GM12873 (cell line): ENCODE data around the gene PPM1M.

Experiments
- CTCF ChIP-seq: IDR thresholded peaks from 2 replicates; pipeline ENCODE4 v1.5.1; 2012; ENCODE audit warnings: low read depth, mild to moderate bottlenecking, moderate library complexity, low read length, control low read depth; ENCODE audit not compliant: insufficient read depth; ENCODE audit errors: missing control alignments

Gene PPM1M

DNA sequence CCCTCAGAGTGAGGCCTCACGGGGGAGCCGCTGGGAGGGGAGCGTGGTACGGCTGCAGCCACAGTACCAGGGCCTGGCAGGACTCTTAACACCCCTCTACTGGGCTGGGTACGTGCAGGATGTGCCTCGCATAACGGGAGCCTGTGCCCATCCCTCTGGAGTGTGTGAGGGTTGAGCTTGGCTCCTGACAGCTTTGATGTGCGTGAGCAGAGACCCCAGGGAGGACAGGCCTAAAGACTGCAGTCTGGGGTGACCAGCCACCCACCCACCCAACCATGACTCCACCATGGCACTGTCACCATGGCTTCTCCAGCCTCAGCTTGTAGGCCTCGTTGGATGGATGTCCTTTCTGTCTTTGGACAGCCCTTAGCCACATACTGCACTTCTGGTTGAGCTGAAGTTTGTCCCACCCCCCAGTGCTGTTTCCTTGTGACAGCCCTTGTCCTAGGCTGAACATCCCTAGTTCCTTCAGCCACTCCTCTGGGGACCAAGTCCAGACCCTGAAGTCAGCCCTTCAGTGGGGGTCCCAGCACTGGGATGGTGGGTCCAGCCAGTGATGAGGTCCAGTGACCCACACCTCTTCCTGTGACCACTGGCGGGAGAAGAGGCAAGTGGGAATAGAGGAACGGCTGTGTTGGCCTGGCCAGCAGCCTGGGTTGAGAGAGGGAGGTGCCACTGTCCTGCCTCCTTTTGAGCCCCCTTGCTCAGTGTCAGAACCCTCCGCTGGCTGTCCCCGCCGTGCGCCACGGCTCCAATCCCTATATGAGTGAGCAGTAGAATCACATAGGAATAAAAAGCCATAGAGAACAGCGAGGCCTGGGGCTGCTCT lies 48.1 kb downstream of the PPM1M start:
- TF ChIP-seq CTCF = no peak

- TF ChIP-seq CTCF = no peak
Measured at GRCh38 chr3:52294320-52295150, 49.0 kb downstream of the PPM1M start.

- TF ChIP-seq CTCF = no peak
Measured at GRCh38 chr3:52295671-52296208, 50.2 kb downstream of the PPM1M start.

DNA sequence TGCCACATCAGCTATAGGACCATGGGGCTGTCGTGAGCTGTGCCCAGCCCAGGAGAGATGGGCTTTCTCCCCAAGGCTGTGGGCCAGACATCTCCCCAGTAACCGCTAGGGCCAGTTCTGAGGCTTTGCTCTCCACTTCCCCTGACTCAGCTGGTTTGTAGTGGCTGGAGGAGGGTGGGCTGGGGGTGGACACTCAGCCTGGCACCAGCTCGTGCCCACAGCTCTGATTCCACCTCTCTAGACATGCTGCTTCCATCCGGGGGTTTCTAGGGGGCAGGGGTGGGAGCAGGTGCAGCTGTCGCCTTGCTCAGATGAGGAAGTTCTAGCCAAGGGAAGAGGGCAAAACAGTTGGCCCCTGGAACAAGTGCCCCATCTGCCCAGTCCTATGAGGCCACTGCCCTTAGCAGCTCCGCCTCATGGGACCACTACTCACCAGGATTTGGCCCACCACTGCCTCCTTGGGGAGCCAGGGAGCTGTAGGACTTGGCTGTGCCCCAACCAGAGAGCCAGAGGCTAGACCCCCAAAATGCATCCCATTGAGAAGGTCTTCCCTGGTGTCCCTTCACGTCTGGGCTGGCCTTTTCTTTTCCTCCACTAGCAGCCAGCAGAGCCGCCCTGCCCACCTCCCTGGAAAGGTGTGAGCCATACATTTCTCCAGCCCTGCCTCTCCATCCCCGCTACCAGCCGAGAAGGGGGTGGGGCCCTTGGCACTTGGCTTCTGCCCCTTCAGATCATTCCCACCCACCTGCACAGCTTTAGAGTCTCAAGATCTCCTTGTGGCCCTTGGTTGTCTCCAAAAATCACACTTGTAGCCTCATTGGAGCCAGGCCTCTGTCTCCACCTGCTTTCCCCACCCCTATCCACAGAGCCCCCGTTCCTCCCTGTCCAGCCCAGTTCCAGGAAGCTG lies 51.9 kb downstream of the PPM1M start:
- TF ChIP-seq CTCF = no peak

DNA sequence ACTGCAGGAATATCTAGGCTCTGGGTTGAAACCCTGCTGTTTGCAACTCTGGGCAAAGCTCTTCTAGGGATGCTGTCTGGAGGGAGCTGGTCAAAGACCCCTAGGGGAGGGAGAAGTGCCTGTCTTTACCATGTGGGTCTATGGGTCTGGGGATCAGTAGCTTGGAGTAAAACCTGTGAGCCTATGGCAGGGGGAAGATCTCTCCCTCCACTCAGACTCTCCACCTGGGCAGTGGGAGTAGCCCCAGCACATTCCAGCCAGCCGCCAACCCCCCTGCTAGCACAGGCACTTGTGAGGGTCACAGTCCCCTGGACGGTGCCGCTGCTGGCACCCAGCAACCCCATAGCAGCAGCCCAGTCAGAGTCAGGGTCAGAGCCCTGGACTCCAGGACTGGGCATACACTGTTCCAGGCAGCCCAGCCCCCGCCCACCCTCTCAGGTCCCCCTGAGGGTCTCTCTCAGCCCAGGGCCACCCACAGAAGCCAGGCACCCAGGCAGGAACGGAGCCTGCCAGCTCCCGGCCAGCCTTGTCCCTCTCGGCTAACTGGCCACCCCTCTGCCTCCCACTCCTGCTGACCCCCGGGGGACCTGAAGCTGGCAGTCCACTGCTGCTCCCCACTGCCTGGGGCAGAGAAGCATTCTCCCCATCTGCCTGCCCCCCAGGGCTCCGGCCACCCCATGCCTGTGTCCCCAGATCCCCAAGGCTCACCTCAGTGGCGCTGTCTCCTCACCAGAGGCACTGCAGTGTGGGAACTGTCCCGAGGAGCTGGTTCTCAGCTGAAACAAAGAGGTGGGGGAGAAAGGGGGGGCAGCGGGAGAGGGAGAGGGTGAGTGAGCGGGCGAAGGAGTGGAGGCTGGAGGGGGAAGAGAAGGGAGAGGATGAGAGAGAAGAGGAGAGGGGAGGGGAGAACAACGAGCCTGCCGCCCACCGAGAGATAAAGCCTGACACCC lies 52.9 kb downstream of the PPM1M start:
- TF ChIP-seq CTCF = no peak

- no peak for TF ChIP-seq CTCF
Measured at GRCh38 chr3:52299247-52299878, 53.8 kb downstream of the PPM1M start.
